Ovary (tissue), 9 donors: ENCODE results near the gene HSPA12A. TPM values are rescaled to one million over a fixed set of nuclear protein-coding genes. Genes with fewer than 3 reads are reported as not detected.
A peak's percentile ranks its signal among the peaks of the same experiment; 100 is the strongest.

Experiments used
- DNase-seq, 5 donors: peaks; one replicate each; pipeline ENCODE4 v3.0.0-alpha.2; 2019 to 2020
- H3K27ac ChIP-seq, 2 donors: fragments of 200-600 bp; one replicate each; pipeline versions ENCODE4 v1.5.1 to v1.8.0; 2019 to 2022
- H3K27me3 ChIP-seq: fragments of 200-600 bp; one replicate; pipeline ENCODE4 v1.8.0; 2022
- H3K36me3 ChIP-seq: fragments of 200-600 bp; sonication (generic); one replicate; pipeline ENCODE4 v1.5.1; 2019
- H3K4me1 ChIP-seq: one replicate; pipeline ENCODE4 v1.8.1; 2013; ENCODE audit warnings: mild to moderate bottlenecking, moderate library complexity; ENCODE audit not compliant: insufficient read depth
- H3K4me3 ChIP-seq: fragments of 200-600 bp; sonication (generic); one replicate; pipeline ENCODE4 v1.5.1; 2017
- H3K9me3 ChIP-seq, 2 donors: fragments of 200-600 bp in 1 of 2; sonication (generic) in 1 of 2; one replicate each; pipeline versions ENCODE4 v1.5.1 to v1.8.1; 2013 to 2019; ENCODE audit warnings: mild to moderate bottlenecking in 1 of 2, moderate library complexity in 1 of 2
- EP300 ChIP-seq: sonication (generic); formaldehyde crosslinking; IDR thresholded peaks from one replicate; pipeline ENCODE4 v1.6.1; 2017; ENCODE audit warnings: antibody characterized with exemption
- POLR2A ChIP-seq: fragments of 450-650 bp; IDR thresholded peaks from one replicate; pipeline ENCODE4 v1.6.1; 2017; ENCODE audit warnings: antibody characterized with exemption, mild to moderate bottlenecking, moderate library complexity
- WGBS, 3 donors: extraction: QIAGEN DNeasy Blood & Tissue Kit in 1 of 3; methylation state at CpG; one replicate each; pipeline versions ENCODE4 v1.1.5 to v1.1.7; 2013 to 2017; 5-methylcytosine and 5-hydroxymethylcytosine counted together
- intact Hi-C, 4 donors: fragments of 100-400 bp; cut with DNase I; formaldehyde crosslinking; loops; one replicate each; pipeline versions ENCODE4 v1.11.0 to v1.15.1; 2022 to 2023
- polyA plus RNA-seq, 2 donors: library from polyadenylated mRNA; stranded (reverse); fragments of 200-250 nt in 1 of 2; fragments of 350-450 nt in 1 of 2; fragmentation: Illumina TruSeq in 1 of 2; extraction: RNeasy Lipid Tissue Mini Kit (QIAGEN cat#74804) in 1 of 2; gene quantifications; one replicate each; pipeline ENCODE4 v1.2.3, GENCODE V29; 2013 to 2014
- total RNA-seq, 7 donors: library from RNA; depleted of rRNA in 2 of 7; stranded (reverse); fragments of >200 nt in 2 of 7; fragmentation: NEBNext Ultra II Directional in 3 of 7; extraction: Animal tissue kit (Norgen Biotek cat#: 25700) in 3 of 7; gene quantifications; one replicate each; pipeline versions ENCODE4 v1.1.0 to v1.2.4, GENCODE V29; 2016 to 2023
- TF ChIP-seq, protein P1 (sequence below), 3 donors: fragments of 450-650 bp in 2 of 3; fragments of 200-600 bp in 1 of 3; IDR thresholded peaks; one replicate each; pipeline versions ENCODE4 v1.5.1 to v1.8.0; 2016 to 2022; ENCODE audit warnings: antibody characterized with exemption in 3 of 3, mild to moderate bottlenecking in 1 of 3
- donor health status: DM: no; HTN: no; CAD: no; lungs with moderate emphysema.
- donor health status: DM: no; HTN: no; CAD: no.
- donor health status: Bipolar disorder and iron deficiency.
- donor health status: DM: yes; HTN: yes; CAD: no.
- donor health status: DM: no; HTN: no; CAD: no.
- donor health status: DM: yes; HTN: yes; CAD: no.

The HSPA12A gene
- total and polyA plus RNA-seq, 9 donors = 16.0 to 47.5 (median 36.4) TPM

- Histone ChIP-seq H3K27ac (no peak overlapping the region), H3K27me3 (no peaks in the 10 kb centered on the region), H3K4me3 (no peak overlapping the region), H3K9me3 (no peaks in the 10 kb centered on the region), H3K4me1 (peaks cover 28% of the 10 kb centered on the region), H3K36me3 (no peaks in the 10 kb centered on the region)
- WGBS, 3 donors = 93 to 98% (median 95%) methylated on average over 3 of the region's 3 CpGs
- TF ChIP-seq, protein P1, sequence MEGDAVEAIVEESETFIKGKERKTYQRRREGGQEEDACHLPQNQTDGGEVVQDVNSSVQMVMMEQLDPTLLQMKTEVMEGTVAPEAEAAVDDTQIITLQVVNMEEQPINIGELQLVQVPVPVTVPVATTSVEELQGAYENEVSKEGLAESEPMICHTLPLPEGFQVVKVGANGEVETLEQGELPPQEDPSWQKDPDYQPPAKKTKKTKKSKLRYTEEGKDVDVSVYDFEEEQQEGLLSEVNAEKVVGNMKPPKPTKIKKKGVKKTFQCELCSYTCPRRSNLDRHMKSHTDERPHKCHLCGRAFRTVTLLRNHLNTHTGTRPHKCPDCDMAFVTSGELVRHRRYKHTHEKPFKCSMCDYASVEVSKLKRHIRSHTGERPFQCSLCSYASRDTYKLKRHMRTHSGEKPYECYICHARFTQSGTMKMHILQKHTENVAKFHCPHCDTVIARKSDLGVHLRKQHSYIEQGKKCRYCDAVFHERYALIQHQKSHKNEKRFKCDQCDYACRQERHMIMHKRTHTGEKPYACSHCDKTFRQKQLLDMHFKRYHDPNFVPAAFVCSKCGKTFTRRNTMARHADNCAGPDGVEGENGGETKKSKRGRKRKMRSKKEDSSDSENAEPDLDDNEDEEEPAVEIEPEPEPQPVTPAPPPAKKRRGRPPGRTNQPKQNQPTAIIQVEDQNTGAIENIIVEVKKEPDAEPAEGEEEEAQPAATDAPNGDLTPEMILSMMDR (IDR thresholded peaks at IDR 0.05) = no peak
- TF ChIP-seq POLR2A = no peak
- TF ChIP-seq EP300 = no peak
- peak in 1 of 5 donors; percentile 14 for DNase-seq
- intact Hi-C loops = loop anchor here in 3 of 4 donors (5.0 to 10.0 kb wide), 2 partner anchors 58 to 101 kb away; partner anchors contain the start of gene HSPA12A (in 2 of the 3)
These were observed 55.7 kb downstream of the HSPA12A start for GRCh38 chr10:116686632-116687031.

- Histone ChIP-seq H3K4me1 (peaks cover 22% of the 10 kb centered on the region), H3K4me3 (no peak overlapping the region), H3K9me3 (no peaks in the 10 kb centered on the region), H3K27ac (no peak overlapping the region), H3K36me3 (no peaks in the 10 kb centered on the region), H3K27me3 (no peaks in the 10 kb centered on the region)
- 95 to 98% (median 98%) methylated on average over 6 of the region's 6 CpGs for WGBS, 3 donors
- peak in 1 of 5 donors; percentile 14 for DNase-seq
- TF ChIP-seq, protein P1 (IDR thresholded peaks at IDR 0.05) = no peak
- TF ChIP-seq EP300 (no peak), POLR2A (no peak)
- intact Hi-C loops = loop anchor here in 3 of 4 donors (5.0 to 10.0 kb wide), 2 partner anchors 59 to 101 kb away; partner anchors contain the start of gene HSPA12A (in 2 of the 3)
These were observed 56.6 kb downstream of the HSPA12A start for GRCh38 chr10:116685807-116686206.

DNA sequence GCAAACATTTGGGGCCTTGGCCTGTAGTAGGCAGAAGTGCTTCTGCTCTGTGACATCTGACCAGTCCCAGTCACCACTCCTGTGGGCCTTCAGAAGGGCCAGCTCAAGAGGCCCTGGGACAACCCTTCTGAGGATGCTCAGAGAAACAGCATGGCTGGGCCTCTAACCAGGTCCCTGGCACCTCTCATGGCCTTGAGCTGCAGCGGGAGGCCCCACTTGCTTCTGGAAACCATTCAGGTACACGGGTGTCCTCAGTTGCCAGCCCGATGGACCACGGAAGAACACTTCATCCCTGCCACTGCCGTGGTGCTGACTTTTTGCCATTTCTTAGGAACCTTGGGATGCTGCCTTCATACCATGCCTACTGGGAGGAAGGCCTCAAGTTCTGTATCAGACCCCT, 57.6 kb downstream of the HSPA12A start:
- Histone ChIP-seq H3K4me3 (no peak overlapping the region), H3K9me3 (no peaks in the 10 kb centered on the region), H3K27me3 (no peaks in the 10 kb centered on the region), H3K4me1 (peaks cover 17% of the 10 kb centered on the region), H3K27ac (no peak overlapping the region), H3K36me3 (no peaks in the 10 kb centered on the region)
- TF ChIP-seq POLR2A (no peak), EP300 (no peak)
- TF ChIP-seq, protein P1 (IDR thresholded peaks at IDR 0.05) = no peak
- DNase-seq = peak in 1 of 5 donors; percentile 11
- WGBS, 3 donors = 84 to 90% (median 85%) methylated on average over 5 of the region's 5 CpGs
- intact Hi-C loops = loop anchor here in 3 of 4 donors (5.0 to 10.0 kb wide), 2 partner anchors 60 to 103 kb away; partner anchors contain the start of gene HSPA12A (in 2 of the 3)

GRCh38 chr10:116683821-116684220, 58.5 kb downstream of the HSPA12A start:
- no peaks in the 10 kb centered on the region for H3K9me3 ChIP-seq
- no peaks in the 10 kb centered on the region for H3K36me3 ChIP-seq
- H3K4me1 ChIP-seq = peaks cover 10% of the 10 kb centered on the region
- H3K27ac ChIP-seq = no peak overlapping the region
- 89 to 91% (median 90%) methylated on average over 11 of the region's 11 CpGs for WGBS, 3 donors
- peak in 1 of 5 donors; percentile 18 for DNase-seq
- no peak overlapping the region for H3K4me3 ChIP-seq
- no peaks in the 10 kb centered on the region for H3K27me3 ChIP-seq
- intact Hi-C loops = loop anchor here in 3 of 4 donors (2.0 to 10.0 kb wide), 4 partner anchors 61 to 105 kb away; partner anchors contain the start of gene HSPA12A (in 2 of the 3)
- TF ChIP-seq EP300 = no peak
- TF ChIP-seq POLR2A = no peak
- TF ChIP-seq, protein P1 (IDR thresholded peaks at IDR 0.05) = no peak
